ENCODE data around the gene GP2. TPM values are rescaled to one million over a fixed set of nuclear protein-coding genes. Genes with fewer than 3 reads are reported as not detected.

GP2 gene
- polyA plus RNA-seq, 2 of the 4 experiments (the other 2 are of a cell fraction) = not detected

- DNase-seq (ENCODE audit: low read depth in 1 of 2, low spot score in 1 of 2) = no peak
- POLR2A ChIA-PET = no interaction called here
- no peak for FAIRE-seq
- no peak for ATAC-seq
- WGBS (ENCODE audit: missing lambda C conversion rate) = 8% methylated on average over 14 of the region's 16 CpGs
- Histone ChIP-seq H3K4me1 (no peaks in the 10 kb centered on the region), H3K9me3 (no peaks in the 10 kb centered on the region), H3K27ac (no peak overlapping the region), H3K4me3 (no peak overlapping the region), H3K4me2 (no peak overlapping the region)
- CTCF ChIA-PET = interaction anchor here (0.8 to 19.2 kb wide), 7 partner anchors 8 to 392 kb away, joined by 3 to 316 read pairs (median 6); no protein-coding TSS in a partner anchor
- no peak for TF ChIP-seq FOSL2 (IDR thresholded peaks at IDR 0.05)
- TF ChIP-seq FOSL2 (CRISPR knock-in tag; IDR thresholded peaks at IDR 0.05) = no peak
- TF ChIP-seq RNF2 (IDR thresholded peaks at IDR 0.05; ENCODE audit: borderline replicate concordance, low read depth) = no peak
- TF ChIP-seq TP53 (CRISPR knock-in tag; IDR thresholded peaks at IDR 0.05) = no peak
- no peak for TF ChIP-seq MAZ (IDR thresholded peaks at IDR 0.05; ENCODE audit: borderline replicate concordance, low read depth, low read length)
- TF ChIP-seq SMC3 (IDR thresholded peaks at IDR 0.05) = no peak
- no peak for TF ChIP-seq PHF8 (IDR thresholded peaks at IDR 0.05; ENCODE audit: borderline replicate concordance, low read depth)
- no peak for TF ChIP-seq TFCP2L1 (CRISPR knock-in tag; IDR thresholded peaks at IDR 0.05)
- no peak for TF ChIP-seq ESRRA (IDR thresholded peaks at IDR 0.05; ENCODE audit: borderline replicate concordance, low read length)
- TF ChIP-seq HEYL (CRISPR knock-in tag; IDR thresholded peaks at IDR 0.05) = no peak
- TF ChIP-seq ZNF302 (CRISPR knock-in tag; IDR thresholded peaks at IDR 0.05) = no peak
- no peak for TF ChIP-seq POLR2A (IDR thresholded peaks at IDR 0.05; ENCODE audit: low read length)
- no peak for TF ChIP-seq MYC (IDR thresholded peaks at IDR 0.05; ENCODE audit: borderline replicate concordance, low read length)
- no peak for TF ChIP-seq ELK1 (IDR thresholded peaks at IDR 0.05; ENCODE audit: low read depth, low read length)
Observed at GRCh38 chr16:20291208-20292206, 35.8 kb downstream of the GP2 start.

GRCh38 chr16:20289571-20289970 is 37.7 kb downstream of the GP2 start:
- ChIA-PET CTCF (interaction anchor here (7.5 to 19.2 kb wide), 2 partner anchors 10 to 379 kb away, joined by 53 to 316 read pairs; no protein-coding TSS in a partner anchor), POLR2A (no interaction called here)
- ATAC-seq = no peak
- H3K4me1 ChIP-seq = no peaks in the 10 kb centered on the region
- no peak for FAIRE-seq
- no peak overlapping the region for H3K4me2 ChIP-seq
- WGBS (ENCODE audit: missing lambda C conversion rate) = 6% methylated on average over 3 of the region's 3 CpGs
- no peaks in the 10 kb centered on the region for H3K9me3 ChIP-seq
- no peak overlapping the region for H3K4me3 ChIP-seq
- H3K27ac ChIP-seq = no peak overlapping the region
- TF ChIP-seq MYC (IDR thresholded peaks at IDR 0.05; ENCODE audit: borderline replicate concordance, low read length) (no peak), CBX2 (IDR thresholded peaks at IDR 0.05; ENCODE audit: borderline replicate concordance, low read depth) (no peak), ZFP36 (IDR thresholded peaks at IDR 0.05; ENCODE audit: borderline replicate concordance, partially characterized antibody) (no peak), KDM5A (IDR thresholded peaks at IDR 0.05) (no peak), HOXB5 (CRISPR knock-in tag; IDR thresholded peaks at IDR 0.05) (no peak), FOSB (CRISPR knock-in tag; IDR thresholded peaks at IDR 0.05) (no peak), POLR2AphosphoS2 (conservative IDR thresholded peaks at IDR 0.05; ENCODE audit: low read length) (no peak), CEBPB (IDR thresholded peaks at IDR 0.05) (no peak), CBX8 (IDR thresholded peaks at IDR 0.05) (no peak), BHLHE40 (IDR thresholded peaks at IDR 0.05; ENCODE audit: low read depth, low read length) (no peak), ELK1 (IDR thresholded peaks at IDR 0.05; ENCODE audit: low read depth, low read length) (no peak), EHMT2 (IDR thresholded peaks at IDR 0.05; ENCODE audit: low read depth) (no peak), ZC3H11A (IDR thresholded peaks at IDR 0.05) (no peak), HOXA7 (CRISPR knock-in tag; IDR thresholded peaks at IDR 0.05) (no peak), JUN (IDR thresholded peaks at IDR 0.05) (no peak), ZSCAN20 (CRISPR knock-in tag; IDR thresholded peaks at IDR 0.05) (no peak), NPAS2 (CRISPR knock-in tag; IDR thresholded peaks at IDR 0.05; ENCODE audit: borderline replicate concordance) (no peak), SREBF2 (IDR thresholded peaks at IDR 0.05) (no peak), MAZ (IDR thresholded peaks at IDR 0.05; ENCODE audit: borderline replicate concordance, low read depth, low read length) (no peak)
- no peak for DNase-seq (ENCODE audit: low read depth in 1 of 2, low spot score in 1 of 2)

Measured in A549 (cell line).